Measurements from ENCODE around the gene FAM151B.
"Not testable (repeated sequence)": the region's sequence is repeated elsewhere in the genome, so short reads cannot be mapped to it uniquely, and the experiment has no call there.

Gene FAM151B

GRCh38 chr5:80502800-80503199 lies 14.9 kb downstream of the FAM151B start:
- no peak for DNase-seq (ENCODE audit: low read depth in 2 of 2, low spot score in 1 of 2)

GRCh38 chr5:80503641-80504040 lies 15.7 kb downstream of the FAM151B start:
- no peak for DNase-seq (ENCODE audit: low read depth in 2 of 2, low spot score in 1 of 2)

DNA sequence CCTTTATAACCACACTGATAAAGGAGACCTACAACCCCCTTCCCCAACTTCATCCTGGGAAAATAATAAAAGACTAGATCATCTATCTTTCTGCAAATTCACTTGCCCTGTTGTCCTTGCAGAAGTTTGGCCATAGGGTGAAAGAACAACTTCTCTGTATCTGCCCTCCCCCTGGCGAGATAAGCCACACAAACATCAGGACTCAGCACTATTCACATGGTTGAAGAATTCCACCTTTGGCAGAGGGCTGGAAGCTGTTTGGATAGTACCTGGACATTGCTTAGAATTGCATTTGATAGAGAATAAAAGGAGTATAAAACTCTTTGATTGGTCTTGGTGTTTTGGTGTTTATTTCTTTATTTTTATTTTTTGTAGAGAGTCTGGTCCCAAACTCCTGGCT lies 16.9 kb downstream of the FAM151B start:
- no peak for DNase-seq (ENCODE audit: low read depth in 2 of 2, low spot score in 1 of 2)

DNA sequence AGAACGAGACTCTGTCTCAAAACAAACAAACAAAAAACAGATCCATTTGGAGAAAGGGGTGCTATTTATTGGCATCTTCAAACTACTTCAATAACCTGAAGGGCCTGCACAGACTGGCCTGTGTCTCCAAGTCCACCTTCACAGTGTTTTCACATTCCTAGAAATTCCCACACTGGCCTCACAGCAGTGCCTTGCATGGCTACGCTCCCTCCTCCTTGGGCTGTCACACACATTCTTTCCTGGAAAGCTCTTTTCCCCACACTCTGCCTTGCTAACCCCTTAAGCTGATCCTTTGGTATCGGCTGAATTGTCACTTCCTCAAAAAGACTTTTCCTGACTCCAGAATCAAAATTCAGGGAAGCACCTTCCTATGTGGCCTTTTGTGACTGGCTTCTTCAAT lies 19.8 kb downstream of the FAM151B start:
- no peak for DNase-seq (ENCODE audit: low read depth in 2 of 2, low spot score in 1 of 2)

DNA sequence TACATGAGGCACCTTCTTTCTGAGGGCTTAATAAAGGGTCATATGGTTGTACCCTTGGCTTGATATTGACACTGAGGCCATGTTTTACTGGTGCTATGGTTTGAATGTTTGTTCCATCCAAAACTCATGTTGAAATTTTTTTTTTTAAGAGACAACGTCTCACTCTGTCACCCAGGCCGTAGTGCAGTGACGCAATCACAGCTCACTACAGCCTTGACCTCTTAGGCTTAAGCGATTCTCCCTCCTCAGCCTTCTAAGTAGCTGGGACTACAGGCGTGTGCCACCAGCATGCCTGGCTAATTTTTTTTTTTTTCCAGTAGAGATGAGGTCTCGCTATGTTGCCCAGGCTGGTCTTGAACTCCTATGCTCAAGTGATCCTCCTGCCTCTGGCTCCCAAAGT lies 20.9 kb downstream of the FAM151B start:
- DNase-seq (ENCODE audit: low read depth in 2 of 2, low spot score in 1 of 2): no peak

DNA sequence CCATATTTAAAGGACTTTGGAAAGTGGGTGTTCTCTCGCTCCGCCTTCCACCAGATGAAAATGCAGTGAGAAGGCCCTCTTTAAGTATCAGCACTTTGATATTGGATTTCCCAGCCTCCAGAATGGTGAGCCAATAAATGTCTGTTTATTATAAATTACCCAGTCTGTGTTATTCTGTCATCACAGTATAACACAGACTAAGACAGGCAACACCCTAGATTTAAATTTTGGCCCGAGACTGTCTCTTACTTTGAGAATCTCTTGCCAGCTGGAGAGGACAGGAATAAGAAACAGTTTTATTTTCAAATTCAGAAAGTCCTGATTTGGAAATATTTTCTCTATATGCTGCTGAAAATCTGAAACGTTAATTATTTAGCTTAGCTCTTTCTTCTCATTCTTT lies 21.5 kb downstream of the FAM151B start:
- no peak for DNase-seq (ENCODE audit: low read depth in 2 of 2, low spot score in 1 of 2)

- no peak for DNase-seq (ENCODE audit: low read depth in 2 of 2, low spot score in 1 of 2)
Measured at GRCh38 chr5:80516826-80517225, 28.9 kb downstream of the FAM151B start.

GRCh38 chr5:80540691-80541090 lies 52.8 kb downstream of the FAM151B start:
- no peak for DNase-seq (ENCODE audit: low read depth in 2 of 2, low spot score in 1 of 2)

- no peak for DNase-seq (ENCODE audit: low read depth in 2 of 2, low spot score in 1 of 2)
Measured at GRCh38 chr5:80541392-80541791, 53.5 kb downstream of the FAM151B start.

GRCh38 chr5:80554646-80555045 lies 66.7 kb downstream of the FAM151B start:
- DNase-seq (ENCODE audit: low read depth in 2 of 2, low spot score in 1 of 2): no peak

GRCh38 chr5:80555099-80555498 lies 67.2 kb downstream of the FAM151B start:
- no peak for DNase-seq (ENCODE audit: low read depth in 2 of 2, low spot score in 1 of 2)

- no peak for DNase-seq (ENCODE audit: low read depth in 2 of 2, low spot score in 1 of 2)
Measured at GRCh38 chr5:80559244-80559643, 71.3 kb downstream of the FAM151B start.

DNA sequence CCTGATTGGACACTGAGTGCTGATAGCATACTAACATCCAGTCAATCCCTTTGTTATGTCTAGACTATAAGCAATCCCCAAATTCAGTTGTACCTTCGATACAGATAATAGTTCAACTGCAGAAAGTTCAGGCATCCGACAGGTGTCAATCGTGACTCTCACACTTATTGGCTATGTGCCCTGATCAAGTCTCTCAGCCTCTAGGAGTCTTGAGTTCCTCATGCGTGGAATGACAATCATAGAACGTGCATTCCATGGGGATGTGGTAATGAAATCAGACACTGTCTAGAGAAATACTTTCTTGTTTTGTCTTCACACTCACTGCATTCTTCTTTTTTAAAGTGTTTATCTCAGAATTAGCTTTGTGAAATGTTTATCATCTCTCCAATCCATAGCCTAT lies 77.4 kb downstream of the FAM151B start:
- no peak for DNase-seq (ENCODE audit: low read depth in 2 of 2, low spot score in 1 of 2)

DNA sequence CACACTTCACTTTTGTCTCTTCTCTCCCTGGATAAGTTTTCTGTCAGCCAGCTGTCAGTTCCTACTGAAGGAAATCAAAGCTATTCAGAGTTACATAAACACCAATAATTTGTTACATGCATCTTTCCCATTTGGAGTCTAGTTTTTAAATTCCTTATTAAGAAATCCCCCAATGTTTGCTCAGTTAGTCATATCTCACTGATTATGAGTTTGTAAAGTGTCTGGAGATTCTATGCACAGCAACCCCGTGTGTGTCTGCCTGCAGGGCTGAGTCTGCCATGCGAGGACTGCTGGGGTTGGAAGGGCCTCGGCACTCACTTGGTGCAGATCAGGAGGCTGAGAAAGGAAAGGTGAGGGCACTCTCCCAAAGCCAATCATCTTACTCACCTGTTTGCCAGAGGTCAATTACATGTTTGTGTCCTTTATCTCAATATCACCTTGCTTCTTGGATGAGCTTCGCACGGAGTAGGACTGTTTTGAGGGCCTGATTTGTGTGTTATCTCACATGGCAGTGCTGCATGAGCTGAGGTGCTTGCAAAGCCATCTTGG lies 78.9 kb downstream of the FAM151B start:
- DNase-seq (ENCODE audit: low read depth in 2 of 2, low spot score in 1 of 2): no peak

DNA sequence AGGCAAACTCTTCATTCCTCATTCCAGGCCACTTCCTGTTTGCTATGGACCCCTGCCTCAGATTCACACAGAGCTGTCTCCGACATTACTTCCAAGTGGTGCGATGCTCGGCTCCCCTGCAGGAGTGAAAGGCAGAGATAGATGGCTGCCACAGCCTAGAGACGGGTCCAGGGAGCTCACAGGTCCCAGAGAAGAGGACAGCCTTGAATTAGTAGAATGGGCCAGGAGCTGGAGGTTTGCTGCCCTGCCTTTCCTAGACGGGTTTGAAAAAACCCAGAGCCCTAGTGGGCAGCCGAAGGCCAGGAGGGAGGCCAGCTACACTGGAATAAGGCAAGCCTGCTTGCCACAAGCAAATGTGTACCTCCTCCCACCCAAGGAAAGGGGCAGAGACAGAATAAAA lies 80.4 kb downstream of the FAM151B start:
- no peak for DNase-seq (ENCODE audit: low read depth in 2 of 2, low spot score in 1 of 2)

DNA sequence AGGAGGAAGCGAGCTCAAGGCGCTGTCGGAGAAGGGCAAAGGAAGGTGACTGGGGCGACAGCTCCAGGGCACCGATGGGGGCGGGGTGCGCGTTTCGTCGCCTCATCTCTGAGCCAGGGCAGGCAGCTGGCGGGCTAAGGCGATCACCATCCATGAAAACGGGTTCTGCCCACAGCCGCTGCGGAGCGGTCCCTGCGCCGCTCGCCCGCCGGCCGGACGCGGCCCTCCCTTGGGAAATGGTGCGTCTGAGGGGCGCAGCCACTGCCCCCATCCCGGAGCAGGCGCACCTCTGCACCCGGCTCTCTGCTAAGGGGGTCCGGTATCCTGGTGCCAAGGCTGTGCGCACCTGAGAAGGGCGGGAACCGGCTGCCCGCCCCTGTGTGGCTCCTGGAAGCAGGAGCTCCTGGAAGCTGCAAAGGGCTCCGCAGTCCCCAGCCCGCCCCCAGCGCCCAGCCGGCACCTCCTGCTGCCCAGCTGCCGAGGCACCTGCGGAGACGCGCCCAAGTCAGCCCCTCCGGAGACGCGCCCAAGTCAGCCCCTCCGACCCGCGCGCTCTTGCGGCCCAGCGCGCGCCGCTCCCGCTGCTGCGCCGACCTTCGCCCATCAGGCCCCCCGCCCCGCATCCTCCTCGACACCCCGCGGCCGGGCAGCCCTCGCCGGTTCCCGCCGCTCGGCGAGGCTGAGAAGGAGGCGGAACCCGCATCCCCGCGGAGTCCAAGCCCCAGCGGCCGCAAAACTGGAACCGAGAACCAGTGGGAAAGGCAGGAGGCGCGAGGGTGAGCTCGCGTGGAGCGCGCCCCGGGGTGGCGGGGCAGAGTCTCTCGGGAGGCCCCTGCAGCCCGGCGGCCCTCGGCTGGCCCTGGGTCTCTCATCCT lies 81.4 kb downstream of the FAM151B start:
- DNase-seq (ENCODE audit: low read depth in 2 of 2, low spot score in 1 of 2): no peak

- no peak for DNase-seq (ENCODE audit: low read depth in 2 of 2, low spot score in 1 of 2)
Measured at GRCh38 chr5:80569961-80570786, 82.3 kb downstream of the FAM151B start, which contains the start of gene ANKRD34B. TSS of gene ANKRD34B (minus strand) at chr5:80570280. CDS start at chr5:80560019, 10,261 bp downstream.

GRCh38 chr5:80573062-80573461 lies 85.2 kb downstream of the FAM151B start:
- no peak for DNase-seq (ENCODE audit: low read depth in 2 of 2, low spot score in 1 of 2)

GRCh38 chr5:80576383-80576782 lies 88.5 kb downstream of the FAM151B start:
- DNase-seq (ENCODE audit: low read depth in 2 of 2, low spot score in 1 of 2): no peak

DNA sequence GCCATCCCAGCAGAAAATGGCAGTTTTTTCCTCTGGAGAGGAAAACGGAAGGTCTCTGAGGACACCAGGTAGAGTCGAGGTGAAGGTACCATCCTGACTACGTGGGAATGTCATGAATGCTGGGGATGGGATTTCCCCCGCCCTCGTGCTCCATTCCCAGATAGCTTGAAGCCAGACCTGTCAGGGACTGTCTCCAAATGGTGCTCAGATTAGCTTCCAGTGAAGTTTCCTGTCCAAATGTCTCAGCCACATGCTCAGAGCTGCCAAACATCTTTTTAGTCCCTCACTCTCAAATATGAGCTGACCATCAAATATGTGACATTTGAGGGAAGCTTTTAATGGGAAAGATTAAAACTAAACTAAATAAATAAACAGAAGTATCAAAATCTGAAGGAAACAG lies 89.8 kb downstream of the FAM151B start:
- no peak for DNase-seq (ENCODE audit: low read depth in 2 of 2, low spot score in 1 of 2)

GRCh38 chr5:80579050-80579449 lies 91.2 kb downstream of the FAM151B start:
- no peak for DNase-seq (ENCODE audit: low read depth in 2 of 2, low spot score in 1 of 2)

DNA sequence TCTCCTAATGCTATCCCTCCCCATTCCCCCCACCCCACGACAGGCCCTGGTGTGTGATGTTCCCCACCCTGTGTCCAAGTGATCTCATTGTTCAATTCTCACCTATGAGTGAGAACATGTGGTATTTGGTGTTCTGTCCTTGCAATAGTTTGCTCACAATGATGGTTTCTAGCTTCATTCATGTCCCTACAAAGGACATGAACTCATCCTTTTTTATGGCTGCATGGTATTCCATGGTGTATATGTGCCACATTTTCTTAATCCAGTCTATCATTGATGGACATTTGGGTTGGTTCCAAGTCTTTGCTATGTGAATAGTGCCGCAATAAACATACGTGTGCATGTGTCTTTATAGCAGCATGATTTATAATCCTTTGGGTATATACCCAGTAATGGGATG lies 92.4 kb downstream of the FAM151B start:
- DNase-seq (ENCODE audit: low read depth in 2 of 2, low spot score in 1 of 2): not testable (repeated sequence)

All from stimulated activated CD8-positive, alpha-beta memory T cell treated with anti-CD3 and anti-CD28 coated beads, Interleukin-4, amount 100 ng/mL, for 4 hours (primary cell).